HL-60 (cell line): Measurements from ENCODE around the gene SPX.

ENCODE experiments used
- CTCF ChIP-seq: IDR thresholded peaks from one replicate; pipeline ENCODE4 v1.5.1; 2011; ENCODE audit warnings: low read length, control low read depth, inconsistent platforms; ENCODE audit not compliant: insufficient read depth
- TF ChIP-seq, protein P1 (sequence below): IDR thresholded peaks from 2 replicates; pipeline ENCODE4 v1.6.1; 2012; ENCODE audit warnings: low read depth; ENCODE audit not compliant: insufficient replicate concordance

DNA sequence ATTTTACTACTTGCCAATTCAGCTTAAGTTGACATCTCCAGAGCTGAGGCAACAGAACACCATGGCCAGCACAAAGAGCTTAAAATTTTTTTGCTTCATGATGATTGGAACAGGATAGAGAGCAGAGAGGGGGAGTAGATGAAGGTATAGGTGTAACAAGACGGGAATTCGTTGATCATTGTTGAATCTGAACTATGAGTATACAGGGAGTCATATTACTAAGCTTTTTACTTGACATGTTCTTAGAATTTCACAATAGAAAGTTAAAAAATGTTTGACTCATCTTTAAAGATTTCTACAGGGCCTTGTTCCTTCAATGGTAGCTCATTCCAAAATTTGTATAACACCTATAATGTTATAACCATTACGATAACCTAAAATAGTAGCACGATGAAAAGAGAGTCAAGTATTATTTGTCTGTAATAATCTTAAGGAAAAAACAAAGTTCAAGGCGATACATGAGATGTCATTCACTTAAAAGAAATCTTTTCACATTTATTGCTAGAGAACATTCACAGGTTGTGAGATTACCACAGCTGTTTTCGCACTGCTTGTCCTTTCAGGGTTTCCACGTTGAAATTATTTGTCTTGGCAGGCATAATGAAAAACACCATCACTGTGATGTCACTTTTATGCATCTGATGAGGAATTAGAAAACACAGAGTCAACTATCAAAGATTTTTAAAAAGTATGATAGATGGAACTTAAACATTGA is 33.9 kb downstream of the SPX start:
- TF ChIP-seq CTCF = no peak
- TF ChIP-seq, protein P1, sequence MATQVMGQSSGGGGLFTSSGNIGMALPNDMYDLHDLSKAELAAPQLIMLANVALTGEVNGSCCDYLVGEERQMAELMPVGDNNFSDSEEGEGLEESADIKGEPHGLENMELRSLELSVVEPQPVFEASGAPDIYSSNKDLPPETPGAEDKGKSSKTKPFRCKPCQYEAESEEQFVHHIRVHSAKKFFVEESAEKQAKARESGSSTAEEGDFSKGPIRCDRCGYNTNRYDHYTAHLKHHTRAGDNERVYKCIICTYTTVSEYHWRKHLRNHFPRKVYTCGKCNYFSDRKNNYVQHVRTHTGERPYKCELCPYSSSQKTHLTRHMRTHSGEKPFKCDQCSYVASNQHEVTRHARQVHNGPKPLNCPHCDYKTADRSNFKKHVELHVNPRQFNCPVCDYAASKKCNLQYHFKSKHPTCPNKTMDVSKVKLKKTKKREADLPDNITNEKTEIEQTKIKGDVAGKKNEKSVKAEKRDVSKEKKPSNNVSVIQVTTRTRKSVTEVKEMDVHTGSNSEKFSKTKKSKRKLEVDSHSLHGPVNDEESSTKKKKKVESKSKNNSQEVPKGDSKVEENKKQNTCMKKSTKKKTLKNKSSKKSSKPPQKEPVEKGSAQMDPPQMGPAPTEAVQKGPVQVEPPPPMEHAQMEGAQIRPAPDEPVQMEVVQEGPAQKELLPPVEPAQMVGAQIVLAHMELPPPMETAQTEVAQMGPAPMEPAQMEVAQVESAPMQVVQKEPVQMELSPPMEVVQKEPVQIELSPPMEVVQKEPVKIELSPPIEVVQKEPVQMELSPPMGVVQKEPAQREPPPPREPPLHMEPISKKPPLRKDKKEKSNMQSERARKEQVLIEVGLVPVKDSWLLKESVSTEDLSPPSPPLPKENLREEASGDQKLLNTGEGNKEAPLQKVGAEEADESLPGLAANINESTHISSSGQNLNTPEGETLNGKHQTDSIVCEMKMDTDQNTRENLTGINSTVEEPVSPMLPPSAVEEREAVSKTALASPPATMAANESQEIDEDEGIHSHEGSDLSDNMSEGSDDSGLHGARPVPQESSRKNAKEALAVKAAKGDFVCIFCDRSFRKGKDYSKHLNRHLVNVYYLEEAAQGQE = no peak
